ENCODE measurements around the gene F11R.
A peak's percentile ranks its signal among the peaks of the same experiment; 100 is the strongest.
"Not testable (repeated sequence)": the region's sequence is repeated elsewhere in the genome, so short reads cannot be mapped to it uniquely, and the experiment has no call there.

The F11R gene

GRCh38 chr1:161039546-161039945 is 18.6 kb upstream of the F11R start:
- no peak for DNase-seq

- DNase-seq = no peak
These were observed 18.2 kb upstream of the F11R start for GRCh38 chr1:161039154-161039545.

GRCh38 chr1:161038523-161039153 is 17.7 kb upstream of the F11R start, which contains the start of gene TSTD1:
Gene TSTD1 (minus strand): TSS chr1:161038964. CDS start chr1:161038889, 75 bp downstream.
- DNase-seq = peak; percentile 71

- DNase-seq = no peak
These were observed 16.9 kb upstream of the F11R start for GRCh38 chr1:161037661-161038522.

GRCh38 chr1:161033751-161034150 is 12.8 kb upstream of the F11R start:
- DNase-seq = no peak

- DNase-seq = no peak
These were observed 11.5 kb upstream of the F11R start for GRCh38 chr1:161032409-161032808.

- DNase-seq = no peak
These were observed 10.9 kb upstream of the F11R start for GRCh38 chr1:161031874-161032273.

GRCh38 chr1:161029466-161029865 is 8.5 kb upstream of the F11R start:
- not testable (repeated sequence) for DNase-seq

- not testable (repeated sequence) for DNase-seq
These were observed 6.0 kb upstream of the F11R start for GRCh38 chr1:161026954-161027353.

GRCh38 chr1:161022432-161022831 is 1.5 kb upstream of the F11R start:
- DNase-seq = not testable (repeated sequence)

GRCh38 chr1:161021970-161022353 is 1.0 kb upstream of the F11R start:
- DNase-seq = no peak

GRCh38 chr1:161021165-161021969 is 415 bp upstream of the F11R start:
- DNase-seq = peak; percentile 96

- DNase-seq = no peak
These were observed 1.0 kb downstream of the F11R start for GRCh38 chr1:161019751-161020495.

- not testable (repeated sequence) for DNase-seq
These were observed 1.8 kb downstream of the F11R start for GRCh38 chr1:161019111-161019660.

- DNase-seq = no peak
These were observed 2.4 kb downstream of the F11R start for GRCh38 chr1:161018631-161018930.

- no peak for DNase-seq
These were observed 3.0 kb downstream of the F11R start for GRCh38 chr1:161017756-161018630.

GRCh38 chr1:161017181-161017580 is 3.8 kb downstream of the F11R start:
- not testable (repeated sequence) for DNase-seq

- not testable (repeated sequence) for DNase-seq
These were observed 4.3 kb downstream of the F11R start for GRCh38 chr1:161016683-161017082.

- DNase-seq = no peak
These were observed 7.3 kb downstream of the F11R start for GRCh38 chr1:161013488-161014230.

- no peak for DNase-seq
These were observed 7.8 kb downstream of the F11R start for GRCh38 chr1:161013131-161013487.

- no peak for DNase-seq
These were observed 8.5 kb downstream of the F11R start for GRCh38 chr1:161012420-161012819.
